A549 (cell line): ENCODE measurements around the gene UBTD1. TPM values are rescaled to one million over a fixed set of nuclear protein-coding genes. Genes with fewer than 3 reads are reported as not detected.

Experiments
- ATAC-seq, 2 experiments: fragments of 200-7000 bp in 1 of 2; fragments of >200 bp in 1 of 2; cut with Nextera tagmentation in 1 of 2; cut with Tn5 transposase in 1 of 2; 3 replicates each; pipeline versions ENCODE4 v1.8.0 to v1.9.1; 2018 to 2020; ENCODE audit warnings: mild to moderate bottlenecking in 1 of 2, moderate library complexity in 1 of 2
- CTCF ChIA-PET: fragments of 300-600 bp; sonication (Branson Sonifier 250); formaldehyde crosslinking; extraction: SDS; loops from one replicate; lab custom pipeline; 2021; ENCODE audit warnings: antibody characterized with exemption, inconsistent platforms; lab: Yijun Ruan, JAX
- POLR2A ChIA-PET: fragments of 350-600 bp; formaldehyde crosslinking; extraction: SDS; loops from one replicate; lab custom pipeline; 2021; ENCODE audit warnings: antibody characterized with exemption, inconsistent platforms; lab: Yijun Ruan, JAX
- DNase-seq, 2 experiments: peaks; one replicate each; pipeline versions ENCODE4 v3.0.0 to v3.0.0-alpha.2; 2011 to 2016; ENCODE audit warnings: low read depth in 1 of 2, low spot score in 1 of 2
- FAIRE-seq: peaks from 2 replicates; lab custom pipeline; 2011; peaks lifted over from hg19 to GRCh38; lab: Jason Lieb, UNC
- H3K27ac ChIP-seq, 2 experiments: fragments of >200 bp; sonication (Bioruptor Twin); formaldehyde crosslinking; 3 replicates each; pipeline ENCODE4 v1.5.1; 2016 to 2017
- H3K4me1 ChIP-seq: fragments of >200 bp; sonication (Bioruptor Twin); formaldehyde crosslinking; 3 replicates; pipeline ENCODE4 v1.6.1; 2016
- H3K4me2 ChIP-seq: fragments of >200 bp; sonication (Bioruptor Twin); formaldehyde crosslinking; 3 replicates; pipeline ENCODE4 v1.6.1; 2016
- H3K4me3 ChIP-seq: fragments of >200 bp; sonication (Bioruptor Twin); formaldehyde crosslinking; 3 replicates; pipeline ENCODE4 v1.5.1; 2016
- H3K9me3 ChIP-seq: fragments of >200 bp; sonication (Bioruptor Twin); formaldehyde crosslinking; 3 replicates; pipeline ENCODE4 v1.6.1; 2016
- BHLHE40 ChIP-seq: IDR thresholded peaks from 2 replicates; pipeline ENCODE4 v1.6.1; 2012; ENCODE audit warnings: low read depth, low read length, inconsistent platforms
- CBX2 ChIP-seq: fragments of 200-600 bp; sonication (generic); IDR thresholded peaks from 2 replicates; pipeline ENCODE4 v1.6.1; 2016; ENCODE audit warnings: low read depth, mild to moderate bottlenecking, borderline replicate concordance
- CBX8 ChIP-seq: fragments of 200-600 bp; sonication (generic); IDR thresholded peaks from 2 replicates; pipeline ENCODE4 v1.6.1; 2016
- CHD4 ChIP-seq: fragments of 200-600 bp; sonication (generic); IDR thresholded peaks from 2 replicates; pipeline ENCODE4 v1.6.1; 2016; ENCODE audit warnings: antibody characterized with exemption, mild to moderate bottlenecking, borderline replicate concordance
- EHF ChIP-seq: fragments of 250-450 bp; sonication (Bioruptor Pico); IDR thresholded peaks from 2 replicates; pipeline ENCODE4 v1.5.0; 2020; ENCODE audit warnings: mild to moderate bottlenecking
- ESRRA ChIP-seq: fragments of 150-350 bp; IDR thresholded peaks from 2 replicates; pipeline ENCODE4 v1.6.1; 2014; ENCODE audit warnings: mild to moderate bottlenecking, low read length, borderline replicate concordance
- FOSB ChIP-seq: fragments of 250-450 bp; sonication (Bioruptor Pico); IDR thresholded peaks from 2 replicates; pipeline ENCODE4 v1.5.0; 2020; ENCODE audit warnings: mild to moderate bottlenecking, moderate library complexity
- FOSL2 ChIP-seq, 2 experiments: fragments of 450-650 bp in 1 of 2; fragments of >200 bp in 1 of 2; sonication (Bioruptor Twin) in 1 of 2; formaldehyde crosslinking; IDR thresholded peaks; 2 replicates each; pipeline versions ENCODE4 v1.5.0 to v1.6.1; 2016 to 2020; ENCODE audit warnings: mild to moderate bottlenecking in 1 of 2, moderate library complexity in 1 of 2
- GATA3 ChIP-seq: IDR thresholded peaks from 2 replicates; pipeline ENCODE4 v1.6.1; 2012; ENCODE audit warnings: borderline replicate concordance
- HDAC2 ChIP-seq: fragments of 200-600 bp; sonication (generic); IDR thresholded peaks from 2 replicates; pipeline ENCODE4 v1.6.1; 2016
- HOXB13 ChIP-seq: fragments of 250-450 bp; sonication (Bioruptor Pico); IDR thresholded peaks from 2 replicates; pipeline ENCODE4 v1.5.0; 2020; ENCODE audit warnings: low read depth, mild to moderate bottlenecking, moderate library complexity
- HOXB5 ChIP-seq: fragments of 250-450 bp; sonication (Bioruptor Pico); IDR thresholded peaks from 2 replicates; pipeline ENCODE4 v1.5.0; 2020; ENCODE audit warnings: mild to moderate bottlenecking, moderate library complexity
- JUN ChIP-seq, 2 experiments: fragments of >200 bp; sonication (Bioruptor Twin); formaldehyde crosslinking; IDR thresholded peaks; 2 replicates in 1 of 2; 3 replicates in 1 of 2; pipeline ENCODE4 v1.6.1; 2016 to 2017
- JUNB ChIP-seq: fragments of >200 bp; sonication (Bioruptor Twin); formaldehyde crosslinking; IDR thresholded peaks from 2 replicates; pipeline ENCODE4 v1.6.1; 2016
- KDM5A ChIP-seq: fragments of 200-600 bp; sonication (generic); IDR thresholded peaks from 2 replicates; pipeline ENCODE4 v1.6.1; 2016; ENCODE audit warnings: antibody characterized with exemption, mild to moderate bottlenecking
- MAFK ChIP-seq: fragments of 450-650 bp; IDR thresholded peaks from 2 replicates; pipeline ENCODE4 v1.6.1; 2014; ENCODE audit not compliant: partially characterized antibody
- NPAS2 ChIP-seq: fragments of 250-450 bp; sonication (Bioruptor Pico); IDR thresholded peaks from 2 replicates; pipeline ENCODE4 v1.8.0; 2022; ENCODE audit warnings: mild to moderate bottlenecking, moderate library complexity, borderline replicate concordance
- NR3C1 ChIP-seq: fragments of >200 bp; sonication (Bioruptor Twin); formaldehyde crosslinking; IDR thresholded peaks from 3 replicates; pipeline ENCODE4 v1.6.1; 2017
- POLR2AphosphoS2 ChIP-seq: conservative IDR thresholded peaks from 2 replicates; pipeline ENCODE4 v1.6.1; 2012; ENCODE audit warnings: low read length, improper control_type of control experiment, inconsistent platforms
- RAD21 ChIP-seq, 2 experiments: fragments of >200 bp in 1 of 2; sonication (Bioruptor Twin) in 1 of 2; formaldehyde crosslinking in 1 of 2; IDR thresholded peaks in 1 of 2; conservative IDR thresholded peaks in 1 of 2; 2 replicates in 1 of 2; 3 replicates in 1 of 2; pipeline ENCODE4 v1.6.1; 2012 to 2018; ENCODE audit warnings: inconsistent platforms in 1 of 2
- RCOR1 ChIP-seq: fragments of 150-350 bp; IDR thresholded peaks from 2 replicates; pipeline ENCODE4 v1.6.1; 2014; ENCODE audit warnings: antibody characterized with exemption, low read length, low read depth
- RFX5 ChIP-seq: fragments of 450-650 bp; IDR thresholded peaks from 2 replicates; pipeline ENCODE4 v1.7.1; 2014; ENCODE audit warnings: antibody characterized with exemption, mild to moderate bottlenecking, moderate library complexity
- SMC3 ChIP-seq: fragments of >200 bp; sonication (Bioruptor Twin); formaldehyde crosslinking; IDR thresholded peaks from 3 replicates; pipeline ENCODE4 v1.6.1; 2018; ENCODE audit warnings: inconsistent platforms
- TP53 ChIP-seq: fragments of 250-450 bp; sonication (Bioruptor Pico); IDR thresholded peaks from 2 replicates; pipeline ENCODE4 v1.5.0; 2021; ENCODE audit warnings: mild to moderate bottlenecking, moderate library complexity
- ZC3H11A ChIP-seq: fragments of 450-650 bp; IDR thresholded peaks from 2 replicates; pipeline ENCODE4 v1.6.1; 2014; ENCODE audit warnings: antibody characterized with exemption, mild to moderate bottlenecking
- WGBS: methylation state at CpG from one replicate; pipeline ENCODE4 v1.1.6; 2017; ENCODE audit errors: missing lambda C conversion rate; 5-methylcytosine and 5-hydroxymethylcytosine counted together
- polyA plus RNA-seq, 4 experiments: library from polyadenylated mRNA; depleted of rRNA in 3 of 4; stranded (reverse); fragments of >200 nt; fragmentation: RNase III in 1 of 4; extraction: RNeasy Plus Mini Kit Qiagen cat#74134 plus additional on column Dnase treatment in 1 of 4; gene quantifications; 2 replicates in 3 of 4; 3 replicates in 1 of 4; pipeline ENCODE4 v1.2.3, GENCODE V29; 2011 to 2017
- TF ChIP-seq, protein P1 (sequence below): fragments of 250-450 bp; sonication (Bioruptor Pico); IDR thresholded peaks from 2 replicates; pipeline ENCODE4 v1.5.0; 2020; ENCODE audit warnings: low read depth, mild to moderate bottlenecking, moderate library complexity
- TF ChIP-seq, protein P2 (sequence below): IDR thresholded peaks from 2 replicates; pipeline ENCODE4 v1.6.1; 2012
- TF ChIP-seq, protein P3 (sequence below): IDR thresholded peaks from 2 replicates; pipeline ENCODE4 v1.6.1; 2012
- TF ChIP-seq, protein P4 (sequence below): fragments of 150-350 bp; IDR thresholded peaks from 2 replicates; pipeline ENCODE4 v1.6.1; 2014; ENCODE audit warnings: low read depth, mild to moderate bottlenecking, low read length
- TF ChIP-seq, protein P5 (sequence below): fragments of >200 bp; sonication (Bioruptor Twin); formaldehyde crosslinking; IDR thresholded peaks from 3 replicates; pipeline ENCODE4 v1.6.1; 2016
- TF ChIP-seq, protein P6 (sequence below): IDR thresholded peaks from 2 replicates; pipeline ENCODE4 v1.6.1; 2012; ENCODE audit warnings: low read depth, borderline replicate concordance

The UBTD1 gene
- polyA plus RNA-seq, 2 of the 4 experiments (the other 2 are of a cell fraction), result 5.9 to 11.6 TPM

DNA sequence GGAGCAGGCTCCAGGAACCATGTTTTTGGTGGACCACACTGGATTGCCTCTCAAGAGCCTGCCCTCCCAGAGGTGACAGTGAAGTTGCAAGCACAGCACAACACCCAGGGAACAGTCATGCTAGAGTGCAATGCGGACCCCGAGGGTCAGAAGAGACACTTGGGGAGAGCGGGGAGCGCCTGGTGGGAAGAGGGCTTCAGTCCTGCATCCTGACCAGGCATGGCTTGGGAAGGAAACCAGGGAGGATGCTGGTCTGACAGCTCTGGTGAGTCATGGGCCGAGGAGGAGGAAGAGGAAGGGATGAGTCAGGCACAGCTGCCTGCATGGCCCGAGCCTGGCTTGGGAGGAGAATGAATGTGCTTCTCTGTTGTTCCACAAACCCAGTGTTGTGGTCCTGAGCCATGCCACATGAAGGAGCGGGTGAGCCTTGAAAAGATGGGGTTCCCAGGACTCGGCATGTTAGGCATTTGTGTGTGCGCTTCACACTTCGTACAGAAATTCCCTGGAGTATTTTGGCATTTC, 44.4 kb downstream of the UBTD1 start:
- peak; percentile 76 to 95 for DNase-seq
- CTCF ChIA-PET, result interaction anchor here (0.6 to 11.6 kb wide), 5 partner anchors 7 to 188 kb away, joined by 3 to 213 read pairs (median 3); partner anchors contain the start of gene ANKRD2
- Histone ChIP-seq H3K4me3 (no peak overlapping the region), H3K9me3 (no peaks in the 10 kb centered on the region), H3K4me2 (peak overlapping the region; percentile 68), H3K27ac (peak overlapping the region; percentile 86 to 92), H3K4me1 (peaks cover 58% of the 10 kb centered on the region)
- TF ChIP-seq FOSB (CRISPR knock-in tag) (no peak), NR3C1 (no peak), JUN (IDR thresholded peaks at IDR 0.05) (0 out of 5 replicates have a peak, but pooled peaks of 1 of the 2 experiments have one; percentile 20), HOXB5 (CRISPR knock-in tag) (0 out of 2 replicates have a peak, but pooled peaks have one; percentile 21), HOXB13 (CRISPR knock-in tag) (no peak), ZC3H11A (no peak), CHD4 (no peak), CBX2 (no peak), MAFK (peak; percentile 42), JUNB (peak; percentile 63), NPAS2 (no peak), GATA3 (peak; percentile 54; the same call in 1 of the 2 replicates), FOSL2 (IDR thresholded peaks at IDR 0.05) (peak; percentile 89), FOSL2 (CRISPR knock-in tag; IDR thresholded peaks at IDR 0.05) (peak; percentile 98)
- TF ChIP-seq, protein P1, sequence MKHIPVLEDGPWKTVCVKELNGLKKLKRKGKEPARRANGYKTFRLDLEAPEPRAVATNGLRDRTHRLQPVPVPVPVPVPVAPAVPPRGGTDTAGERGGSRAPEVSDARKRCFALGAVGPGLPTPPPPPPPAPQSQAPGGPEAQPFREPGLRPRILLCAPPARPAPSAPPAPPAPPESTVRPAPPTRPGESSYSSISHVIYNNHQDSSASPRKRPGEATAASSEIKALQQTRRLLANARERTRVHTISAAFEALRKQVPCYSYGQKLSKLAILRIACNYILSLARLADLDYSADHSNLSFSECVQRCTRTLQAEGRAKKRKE (CRISPR knock-in tag), result peak; percentile 65; the same call in 1 of the 2 replicates
- TF ChIP-seq, protein P2, sequence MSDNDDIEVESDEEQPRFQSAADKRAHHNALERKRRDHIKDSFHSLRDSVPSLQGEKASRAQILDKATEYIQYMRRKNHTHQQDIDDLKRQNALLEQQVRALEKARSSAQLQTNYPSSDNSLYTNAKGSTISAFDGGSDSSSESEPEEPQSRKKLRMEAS, result peak; percentile 90
- TF ChIP-seq, protein P3, sequence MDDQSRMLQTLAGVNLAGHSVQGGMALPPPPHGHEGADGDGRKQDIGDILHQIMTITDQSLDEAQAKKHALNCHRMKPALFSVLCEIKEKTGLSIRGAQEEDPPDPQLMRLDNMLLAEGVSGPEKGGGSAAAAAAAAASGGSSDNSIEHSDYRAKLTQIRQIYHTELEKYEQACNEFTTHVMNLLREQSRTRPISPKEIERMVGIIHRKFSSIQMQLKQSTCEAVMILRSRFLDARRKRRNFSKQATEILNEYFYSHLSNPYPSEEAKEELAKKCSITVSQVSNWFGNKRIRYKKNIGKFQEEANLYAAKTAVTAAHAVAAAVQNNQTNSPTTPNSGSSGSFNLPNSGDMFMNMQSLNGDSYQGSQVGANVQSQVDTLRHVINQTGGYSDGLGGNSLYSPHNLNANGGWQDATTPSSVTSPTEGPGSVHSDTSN, result no peak
- ATAC-seq, result peak; percentile 69 to 86
- POLR2A ChIA-PET, result interaction anchor here (1.1 kb wide), 1 partner anchor 46 kb away, joined by 3 read pairs; no protein-coding TSS in a partner anchor
- FAIRE-seq, result peak; percentile 99
- 12% methylated on average over 10 of the region's 10 CpGs for WGBS

DNA sequence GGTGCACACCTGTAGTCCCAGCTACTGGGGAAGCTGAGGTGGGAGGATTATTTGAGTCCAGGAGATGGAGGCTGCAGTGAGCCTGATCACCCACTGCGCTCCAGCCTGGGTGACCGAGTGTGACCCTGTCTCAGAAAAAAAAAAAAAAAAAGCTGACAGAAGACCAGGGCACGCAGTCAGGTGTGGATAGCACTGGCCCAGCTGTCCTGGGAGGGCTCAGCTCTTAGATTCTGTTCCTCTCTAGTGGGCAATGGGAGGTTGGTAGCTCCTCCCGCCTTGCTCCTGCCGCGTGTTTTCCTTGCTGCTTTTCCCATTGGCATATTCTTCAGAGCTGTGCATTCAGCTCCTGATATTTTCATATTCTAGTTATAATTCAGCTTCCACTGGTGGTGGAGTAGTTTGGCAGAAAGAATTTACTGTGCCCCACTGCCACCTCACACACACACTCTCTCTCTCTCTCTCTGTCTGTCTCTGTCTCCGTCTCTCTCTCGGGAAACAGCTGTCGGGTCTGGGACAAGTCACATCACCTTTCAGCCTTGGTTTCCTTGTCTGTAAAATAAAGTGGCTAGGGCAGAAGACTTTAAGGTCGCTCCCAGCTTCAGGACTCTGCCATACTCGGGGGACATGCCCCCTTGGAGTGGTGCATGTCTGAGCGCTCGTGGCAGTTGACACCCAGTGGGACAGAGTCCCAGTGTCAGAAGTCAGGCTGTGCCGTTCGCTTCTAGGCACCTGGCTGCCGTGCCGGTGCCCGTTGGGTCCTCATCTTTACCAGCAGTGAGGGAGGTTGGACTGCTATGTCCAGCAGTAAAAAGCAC, 47.9 kb downstream of the UBTD1 start:
- Histone ChIP-seq H3K4me3 (no peak overlapping the region), H3K4me2 (no peak overlapping the region), H3K27ac (0 out of 6 replicates have a peak overlapping the region, but pooled peaks of 1 of the 2 experiments have one; percentile 2), H3K9me3 (no peaks in the 10 kb centered on the region)
- DNase-seq (no peak), FAIRE-seq (no peak)
- ChIA-PET POLR2A (interaction anchor here (0.9 kb wide), 1 partner anchor 49 kb away, joined by 3 read pairs; no protein-coding TSS in a partner anchor), CTCF (interaction anchor here (0.8 to 10.8 kb wide), 7 partner anchors 9 to 94 kb away, joined by 3 to 218 read pairs (median 5); no protein-coding TSS in a partner anchor)
- TF ChIP-seq FOSL2 (IDR thresholded peaks at IDR 0.05) (no peak), FOSL2 (CRISPR knock-in tag; IDR thresholded peaks at IDR 0.05) (no peak), ZC3H11A (no peak), ESRRA (no peak), KDM5A (no peak), JUN (IDR thresholded peaks at IDR 0.05) (no peak), POLR2AphosphoS2 (no peak), EHF (no peak), CBX8 (no peak), RCOR1 (no peak), HOXB5 (CRISPR knock-in tag) (no peak), BHLHE40 (no peak), SMC3 (no peak), TP53 (no peak), HDAC2 (no peak), RFX5 (no peak), RAD21 (conservative IDR thresholded peaks at IDR 0.05 in 1 of 2, IDR thresholded peaks at IDR 0.05 in 1 of 2) (no peak), FOSB (CRISPR knock-in tag) (no peak)
- TF ChIP-seq, protein P4, sequence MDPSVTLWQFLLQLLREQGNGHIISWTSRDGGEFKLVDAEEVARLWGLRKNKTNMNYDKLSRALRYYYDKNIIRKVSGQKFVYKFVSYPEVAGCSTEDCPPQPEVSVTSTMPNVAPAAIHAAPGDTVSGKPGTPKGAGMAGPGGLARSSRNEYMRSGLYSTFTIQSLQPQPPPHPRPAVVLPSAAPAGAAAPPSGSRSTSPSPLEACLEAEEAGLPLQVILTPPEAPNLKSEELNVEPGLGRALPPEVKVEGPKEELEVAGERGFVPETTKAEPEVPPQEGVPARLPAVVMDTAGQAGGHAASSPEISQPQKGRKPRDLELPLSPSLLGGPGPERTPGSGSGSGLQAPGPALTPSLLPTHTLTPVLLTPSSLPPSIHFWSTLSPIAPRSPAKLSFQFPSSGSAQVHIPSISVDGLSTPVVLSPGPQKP, result no peak
- TF ChIP-seq, protein P5, sequence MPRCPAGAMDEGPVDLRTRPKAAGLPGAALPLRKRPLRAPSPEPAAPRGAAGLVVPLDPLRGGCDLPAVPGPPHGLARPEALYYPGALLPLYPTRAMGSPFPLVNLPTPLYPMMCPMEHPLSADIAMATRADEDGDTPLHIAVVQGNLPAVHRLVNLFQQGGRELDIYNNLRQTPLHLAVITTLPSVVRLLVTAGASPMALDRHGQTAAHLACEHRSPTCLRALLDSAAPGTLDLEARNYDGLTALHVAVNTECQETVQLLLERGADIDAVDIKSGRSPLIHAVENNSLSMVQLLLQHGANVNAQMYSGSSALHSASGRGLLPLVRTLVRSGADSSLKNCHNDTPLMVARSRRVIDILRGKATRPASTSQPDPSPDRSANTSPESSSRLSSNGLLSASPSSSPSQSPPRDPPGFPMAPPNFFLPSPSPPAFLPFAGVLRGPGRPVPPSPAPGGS, result no peak
- TF ChIP-seq, protein P6, sequence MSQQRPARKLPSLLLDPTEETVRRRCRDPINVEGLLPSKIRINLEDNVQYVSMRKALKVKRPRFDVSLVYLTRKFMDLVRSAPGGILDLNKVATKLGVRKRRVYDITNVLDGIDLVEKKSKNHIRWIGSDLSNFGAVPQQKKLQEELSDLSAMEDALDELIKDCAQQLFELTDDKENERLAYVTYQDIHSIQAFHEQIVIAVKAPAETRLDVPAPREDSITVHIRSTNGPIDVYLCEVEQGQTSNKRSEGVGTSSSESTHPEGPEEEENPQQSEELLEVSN, result no peak
- TF ChIP-seq, all 56 proteins: peak for 0
- ATAC-seq, result no peak
- H3K4me1 ChIP-seq, result peaks cover 23% of the 10 kb centered on the region
- WGBS, result 91% methylated on average over 18 of the region's 18 CpGs
